Liver (tissue), 9 donors: ENCODE data around the gene KLLN. TPM values are rescaled to one million over a fixed set of nuclear protein-coding genes. Genes with fewer than 3 reads are reported as not detected.

Experiments used
- DNase-seq: peaks from one replicate; pipeline ENCODE4 v3.0.0-alpha.2; 2017; ENCODE audit warnings: low spot score
- H3K27ac ChIP-seq, 2 donors: one replicate each; pipeline ENCODE4 v1.7.0; 2013; ENCODE audit warnings: inconsistent platforms in 2 of 2, low read length in 2 of 2, control low read depth in 1 of 2, low read depth in 1 of 2, mild to moderate bottlenecking in 1 of 2
- H3K27me3 ChIP-seq, 4 donors: one replicate each; pipeline versions ENCODE4 v1.6.1 to v1.7.0; 2013; ENCODE audit warnings: low read length in 3 of 4, inconsistent platforms in 1 of 4, mild to moderate bottlenecking in 1 of 4, moderate library complexity in 1 of 4; ENCODE audit not compliant: control insufficient read depth in 4 of 4, insufficient read depth in 4 of 4
- H3K36me3 ChIP-seq, 4 donors: one replicate each; pipeline versions ENCODE4 v1.6.1 to v1.7.0; 2013; ENCODE audit warnings: low read length in 3 of 4, mild to moderate bottlenecking in 3 of 4, low read depth in 1 of 4, moderate library complexity in 1 of 4; ENCODE audit not compliant: control insufficient read depth in 4 of 4, insufficient read depth in 3 of 4
- H3K4me1 ChIP-seq, 4 donors: one replicate each; pipeline versions ENCODE4 v1.6.1 to v1.7.0; 2013; ENCODE audit warnings: low read length in 3 of 4, mild to moderate bottlenecking in 3 of 4, moderate library complexity in 1 of 4; ENCODE audit not compliant: control insufficient read depth in 4 of 4, insufficient read depth in 4 of 4
- H3K4me3 ChIP-seq, 3 donors: one replicate each; pipeline versions ENCODE4 v1.6.1 to v1.7.0; 2013; ENCODE audit warnings: low read length in 3 of 3, control low read depth in 1 of 3, low read depth in 1 of 3, mild to moderate bottlenecking in 1 of 3
- H3K9ac ChIP-seq, 2 donors: one replicate each; pipeline ENCODE4 v1.7.0; 2013; ENCODE audit warnings: low read length in 2 of 2, mild to moderate bottlenecking in 2 of 2, moderate library complexity in 2 of 2, control low read depth in 1 of 2, low read depth in 1 of 2
- H3K9me3 ChIP-seq, 4 donors: one replicate each; pipeline versions ENCODE4 v1.6.1 to v1.7.0; 2013; ENCODE audit warnings: low read length in 3 of 4; ENCODE audit not compliant: control insufficient read depth in 4 of 4
- EGR1 ChIP-seq, 2 donors: IDR thresholded peaks; 2 replicates each; pipeline ENCODE4 v1.6.1; 2016 to 2018; ENCODE audit warnings: antibody characterized with exemption in 2 of 2, low read depth in 2 of 2
- FOXA2 ChIP-seq: IDR thresholded peaks from 2 replicates; pipeline ENCODE4 v1.6.1; 2016; ENCODE audit warnings: antibody characterized with exemption
- GABPA ChIP-seq, 2 donors: IDR thresholded peaks in 1 of 2; conservative IDR thresholded peaks in 1 of 2; 2 replicates each; pipeline ENCODE4 v1.6.1; 2016; ENCODE audit warnings: antibody characterized with exemption in 2 of 2, mild to moderate bottlenecking in 1 of 2, moderate library complexity in 1 of 2
- HNF4A ChIP-seq, 2 donors: conservative IDR thresholded peaks; 2 replicates each; pipeline ENCODE4 v1.6.1; 2016; ENCODE audit warnings: antibody characterized with exemption in 2 of 2, mild to moderate bottlenecking in 2 of 2
- HNF4G ChIP-seq: IDR thresholded peaks from 2 replicates; pipeline ENCODE4 v1.6.1; 2016; ENCODE audit warnings: antibody characterized with exemption
- JUND ChIP-seq, 2 donors: IDR thresholded peaks; 2 replicates each; pipeline ENCODE4 v1.6.1; 2016; ENCODE audit warnings: antibody characterized with exemption in 2 of 2
- NR2F2 ChIP-seq: IDR thresholded peaks from 2 replicates; pipeline ENCODE4 v1.6.1; 2016; ENCODE audit warnings: antibody characterized with exemption
- RAD21 ChIP-seq, 2 donors: IDR thresholded peaks; 2 replicates each; pipeline ENCODE4 v1.6.1; 2016; ENCODE audit warnings: antibody characterized with exemption in 2 of 2, mild to moderate bottlenecking in 2 of 2
- RXRA ChIP-seq, 2 donors: IDR thresholded peaks; 2 replicates each; pipeline ENCODE4 v1.6.1; 2017 to 2018; ENCODE audit warnings: antibody characterized with exemption in 2 of 2, mild to moderate bottlenecking in 1 of 2
- SP1 ChIP-seq: IDR thresholded peaks from 2 replicates; pipeline ENCODE4 v1.6.1; 2018; ENCODE audit warnings: antibody characterized with exemption, mild to moderate bottlenecking
- TAF1 ChIP-seq: conservative IDR thresholded peaks from 2 replicates; pipeline ENCODE4 v1.6.1; 2016; ENCODE audit warnings: antibody characterized with exemption, mild to moderate bottlenecking
- YY1 ChIP-seq: IDR thresholded peaks from 2 replicates; pipeline ENCODE4 v1.6.1; 2016; ENCODE audit warnings: antibody characterized with exemption, mild to moderate bottlenecking
- WGBS: extraction: QIAGEN DNeasy Blood & Tissue Kit; methylation state at CpG from one replicate; pipeline ENCODE4 v1.1.7; 2013; 5-methylcytosine and 5-hydroxymethylcytosine counted together
- polyA plus RNA-seq, 2 donors: library from polyadenylated mRNA; stranded (reverse) in 1 of 2; unstranded in 1 of 2; fragments of 200-250 nt in 1 of 2; fragments of >200 nt in 1 of 2; fragmentation: Nextera tagmentation in 1 of 2; extraction: Ambion mirVana in 1 of 2; gene quantifications; one replicate each; pipeline versions ENCODE4 v1.2.1 to v1.2.3, GENCODE V29; 2013 to 2015
- total RNA-seq, 2 donors: library from RNA; depleted of rRNA; stranded (reverse); fragments of >200 nt; gene quantifications; one replicate each; pipeline ENCODE4 v1.2.3, GENCODE V29; 2014
- TF ChIP-seq, protein P1 (sequence below): fragments of 150-350 bp; IDR thresholded peaks from 2 replicates; pipeline ENCODE4 v1.5.1; 2017; ENCODE audit warnings: improper control_type of control experiment, low read depth, low read length; ENCODE audit not compliant: missing input control
- TF ChIP-seq, protein P2 (sequence below): IDR thresholded peaks from 2 replicates; pipeline ENCODE4 v1.6.1; 2016; ENCODE audit warnings: antibody characterized with exemption
- TF ChIP-seq, protein P3 (sequence below): IDR thresholded peaks from 2 replicates; pipeline ENCODE4 v1.6.1; 2016; ENCODE audit warnings: antibody characterized with exemption, mild to moderate bottlenecking
- TF ChIP-seq, protein P4 (sequence below): IDR thresholded peaks from 2 replicates; pipeline ENCODE4 v1.6.1; 2016; ENCODE audit warnings: antibody characterized with exemption
- TF ChIP-seq, protein P5 (sequence below): IDR thresholded peaks from 2 replicates; pipeline ENCODE4 v1.6.1; 2016; ENCODE audit warnings: antibody characterized with exemption
- donor health status: healthy.
- donor health status: healthy.
- donor health status: healthy.
- donor health status: healthy.
- donor health status: healthy.

The KLLN gene
- total and polyA plus RNA-seq, 4 donors = 0.17 to 0.42 (median 0.24) TPM

DNA sequence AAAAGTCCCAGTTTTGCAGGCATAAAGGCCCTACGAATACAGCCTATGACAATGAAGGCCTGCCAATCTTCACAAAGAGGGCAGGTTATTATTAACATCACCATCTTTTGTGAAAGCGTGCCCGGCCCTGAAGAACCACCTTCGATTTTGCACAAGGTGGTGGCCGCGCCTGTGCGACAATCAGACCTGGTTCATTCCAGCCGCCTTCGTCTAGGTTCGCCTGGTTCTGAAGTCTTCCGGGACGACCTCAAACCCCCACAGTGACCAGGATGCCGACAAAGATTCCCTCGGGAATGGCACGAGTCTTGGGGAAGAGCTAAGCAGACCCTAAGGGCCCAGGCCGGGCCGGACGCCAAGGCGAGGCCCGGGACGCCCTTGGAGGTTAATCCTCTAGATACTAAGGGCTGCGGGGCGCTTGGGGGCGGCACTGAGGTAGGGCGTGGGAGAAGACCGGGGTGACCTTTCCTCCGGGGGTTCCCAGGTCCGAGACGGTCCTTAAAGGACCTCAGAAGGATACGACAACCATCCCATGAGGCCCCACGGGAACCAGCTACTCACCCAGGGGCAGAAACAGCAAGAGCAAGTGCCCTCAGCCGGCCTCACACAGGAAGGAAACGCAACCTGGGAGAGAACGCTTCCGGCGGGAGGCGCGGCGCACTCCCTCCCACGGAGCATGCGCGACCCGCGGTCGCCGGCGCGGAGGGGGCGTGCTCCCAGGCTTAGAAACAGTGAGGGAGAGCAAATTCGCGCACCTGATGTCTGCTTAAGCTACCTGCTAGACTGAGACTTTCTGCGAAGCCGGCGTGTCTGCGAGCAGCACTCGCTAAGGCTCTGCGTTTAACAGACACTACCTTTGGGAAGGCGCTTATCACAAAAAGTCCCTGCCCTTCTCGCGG, 45.5 kb downstream of the KLLN start, which contains the start of gene ATAD1 (continued):
- TF ChIP-seq, protein P1, sequence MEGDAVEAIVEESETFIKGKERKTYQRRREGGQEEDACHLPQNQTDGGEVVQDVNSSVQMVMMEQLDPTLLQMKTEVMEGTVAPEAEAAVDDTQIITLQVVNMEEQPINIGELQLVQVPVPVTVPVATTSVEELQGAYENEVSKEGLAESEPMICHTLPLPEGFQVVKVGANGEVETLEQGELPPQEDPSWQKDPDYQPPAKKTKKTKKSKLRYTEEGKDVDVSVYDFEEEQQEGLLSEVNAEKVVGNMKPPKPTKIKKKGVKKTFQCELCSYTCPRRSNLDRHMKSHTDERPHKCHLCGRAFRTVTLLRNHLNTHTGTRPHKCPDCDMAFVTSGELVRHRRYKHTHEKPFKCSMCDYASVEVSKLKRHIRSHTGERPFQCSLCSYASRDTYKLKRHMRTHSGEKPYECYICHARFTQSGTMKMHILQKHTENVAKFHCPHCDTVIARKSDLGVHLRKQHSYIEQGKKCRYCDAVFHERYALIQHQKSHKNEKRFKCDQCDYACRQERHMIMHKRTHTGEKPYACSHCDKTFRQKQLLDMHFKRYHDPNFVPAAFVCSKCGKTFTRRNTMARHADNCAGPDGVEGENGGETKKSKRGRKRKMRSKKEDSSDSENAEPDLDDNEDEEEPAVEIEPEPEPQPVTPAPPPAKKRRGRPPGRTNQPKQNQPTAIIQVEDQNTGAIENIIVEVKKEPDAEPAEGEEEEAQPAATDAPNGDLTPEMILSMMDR = no peak
- TF ChIP-seq TAF1 (no peak), FOXA2 (no peak), EGR1 (IDR thresholded peaks at IDR 0.05; ENCODE audit: low read depth in 2 of 2) (peak in 1 of 2 donors; percentile 49), RXRA (IDR thresholded peaks at IDR 0.05) (peak; percentile 58 to 74)

DNA sequence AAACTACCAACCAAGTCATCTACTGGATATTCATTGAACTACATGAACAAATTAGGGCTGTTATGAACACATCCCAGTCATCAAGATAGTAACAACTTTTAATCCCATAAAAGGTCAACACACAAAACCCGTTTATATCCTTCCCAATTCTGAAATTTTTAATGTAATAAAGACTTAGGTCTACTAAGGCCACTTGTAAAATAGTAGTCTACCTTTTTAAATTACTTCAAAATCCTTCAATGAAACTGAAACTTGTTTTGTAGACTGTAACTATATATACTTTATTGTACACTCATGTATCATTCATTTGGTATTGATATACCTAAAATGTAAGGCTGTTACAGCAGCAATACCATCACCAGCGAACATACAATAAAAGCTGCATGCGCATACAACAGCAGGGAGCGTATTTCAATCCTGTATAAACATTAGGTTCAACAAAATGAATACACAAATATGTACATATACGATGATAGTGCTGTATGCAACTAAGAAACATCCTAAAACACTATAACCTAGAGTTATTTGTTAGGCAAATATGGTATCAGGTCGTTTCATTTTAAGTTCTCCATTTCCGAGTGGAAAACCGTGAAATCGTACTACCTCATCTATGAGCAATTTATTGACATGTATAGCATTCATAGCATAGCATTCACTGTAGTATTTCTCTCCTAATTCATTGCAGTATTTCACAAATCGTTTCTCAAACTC, 46.3 kb downstream of the KLLN start:
- Histone ChIP-seq H3K9ac (peak overlapping the region; percentile 73 to 81), H3K36me3 (peaks cover 0 to 4% (median 0%) of the 10 kb centered on the region in 4 donors), H3K27me3 (no peaks in the 10 kb centered on the region), H3K4me3 (peak overlapping the region; percentile 73 to 86 (median 81)), H3K27ac (peak overlapping the region in 1 of 2 donors; percentile 84), H3K9me3 (no peaks in the 10 kb centered on the region), H3K4me1 (peaks cover 0 to 24% (median 12%) of the 10 kb centered on the region in 4 donors)
- TF ChIP-seq, protein P1 = no peak
- TF ChIP-seq RXRA (IDR thresholded peaks at IDR 0.05) = no peak
- no peak for TF ChIP-seq TAF1
- TF ChIP-seq, protein P2, sequence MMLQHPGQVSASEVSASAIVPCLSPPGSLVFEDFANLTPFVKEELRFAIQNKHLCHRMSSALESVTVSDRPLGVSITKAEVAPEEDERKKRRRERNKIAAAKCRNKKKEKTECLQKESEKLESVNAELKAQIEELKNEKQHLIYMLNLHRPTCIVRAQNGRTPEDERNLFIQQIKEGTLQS = no peak
- no peak for TF ChIP-seq YY1
- TF ChIP-seq SP1 = no peak
- no peak for TF ChIP-seq JUND (IDR thresholded peaks at IDR 0.05)
- TF ChIP-seq, protein P3, sequence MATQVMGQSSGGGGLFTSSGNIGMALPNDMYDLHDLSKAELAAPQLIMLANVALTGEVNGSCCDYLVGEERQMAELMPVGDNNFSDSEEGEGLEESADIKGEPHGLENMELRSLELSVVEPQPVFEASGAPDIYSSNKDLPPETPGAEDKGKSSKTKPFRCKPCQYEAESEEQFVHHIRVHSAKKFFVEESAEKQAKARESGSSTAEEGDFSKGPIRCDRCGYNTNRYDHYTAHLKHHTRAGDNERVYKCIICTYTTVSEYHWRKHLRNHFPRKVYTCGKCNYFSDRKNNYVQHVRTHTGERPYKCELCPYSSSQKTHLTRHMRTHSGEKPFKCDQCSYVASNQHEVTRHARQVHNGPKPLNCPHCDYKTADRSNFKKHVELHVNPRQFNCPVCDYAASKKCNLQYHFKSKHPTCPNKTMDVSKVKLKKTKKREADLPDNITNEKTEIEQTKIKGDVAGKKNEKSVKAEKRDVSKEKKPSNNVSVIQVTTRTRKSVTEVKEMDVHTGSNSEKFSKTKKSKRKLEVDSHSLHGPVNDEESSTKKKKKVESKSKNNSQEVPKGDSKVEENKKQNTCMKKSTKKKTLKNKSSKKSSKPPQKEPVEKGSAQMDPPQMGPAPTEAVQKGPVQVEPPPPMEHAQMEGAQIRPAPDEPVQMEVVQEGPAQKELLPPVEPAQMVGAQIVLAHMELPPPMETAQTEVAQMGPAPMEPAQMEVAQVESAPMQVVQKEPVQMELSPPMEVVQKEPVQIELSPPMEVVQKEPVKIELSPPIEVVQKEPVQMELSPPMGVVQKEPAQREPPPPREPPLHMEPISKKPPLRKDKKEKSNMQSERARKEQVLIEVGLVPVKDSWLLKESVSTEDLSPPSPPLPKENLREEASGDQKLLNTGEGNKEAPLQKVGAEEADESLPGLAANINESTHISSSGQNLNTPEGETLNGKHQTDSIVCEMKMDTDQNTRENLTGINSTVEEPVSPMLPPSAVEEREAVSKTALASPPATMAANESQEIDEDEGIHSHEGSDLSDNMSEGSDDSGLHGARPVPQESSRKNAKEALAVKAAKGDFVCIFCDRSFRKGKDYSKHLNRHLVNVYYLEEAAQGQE = no peak
- TF ChIP-seq, protein P4, sequence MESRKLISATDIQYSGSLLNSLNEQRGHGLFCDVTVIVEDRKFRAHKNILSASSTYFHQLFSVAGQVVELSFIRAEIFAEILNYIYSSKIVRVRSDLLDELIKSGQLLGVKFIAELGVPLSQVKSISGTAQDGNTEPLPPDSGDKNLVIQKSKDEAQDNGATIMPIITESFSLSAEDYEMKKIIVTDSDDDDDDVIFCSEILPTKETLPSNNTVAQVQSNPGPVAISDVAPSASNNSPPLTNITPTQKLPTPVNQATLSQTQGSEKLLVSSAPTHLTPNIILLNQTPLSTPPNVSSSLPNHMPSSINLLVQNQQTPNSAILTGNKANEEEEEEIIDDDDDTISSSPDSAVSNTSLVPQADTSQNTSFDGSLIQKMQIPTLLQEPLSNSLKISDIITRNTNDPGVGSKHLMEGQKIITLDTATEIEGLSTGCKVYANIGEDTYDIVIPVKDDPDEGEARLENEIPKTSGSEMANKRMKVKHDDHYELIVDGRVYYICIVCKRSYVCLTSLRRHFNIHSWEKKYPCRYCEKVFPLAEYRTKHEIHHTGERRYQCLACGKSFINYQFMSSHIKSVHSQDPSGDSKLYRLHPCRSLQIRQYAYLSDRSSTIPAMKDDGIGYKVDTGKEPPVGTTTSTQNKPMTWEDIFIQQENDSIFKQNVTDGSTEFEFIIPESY = no peak
- TF ChIP-seq EGR1 (IDR thresholded peaks at IDR 0.05; ENCODE audit: low read depth in 2 of 2) = no peak
- no peak for TF ChIP-seq HNF4A (conservative IDR thresholded peaks at IDR 0.05)
- TF ChIP-seq FOXA2 = no peak
- TF ChIP-seq NR2F2 = no peak
- no peak for TF ChIP-seq HNF4G
- TF ChIP-seq RAD21 (IDR thresholded peaks at IDR 0.05) = no peak
- TF ChIP-seq GABPA (IDR thresholded peaks at IDR 0.05 in 1 of 2, conservative IDR thresholded peaks at IDR 0.05 in 1 of 2) = no peak
- TF ChIP-seq, protein P5, sequence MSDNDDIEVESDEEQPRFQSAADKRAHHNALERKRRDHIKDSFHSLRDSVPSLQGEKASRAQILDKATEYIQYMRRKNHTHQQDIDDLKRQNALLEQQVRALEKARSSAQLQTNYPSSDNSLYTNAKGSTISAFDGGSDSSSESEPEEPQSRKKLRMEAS = no peak
- 22% methylated on average over 10 of the region's 10 CpGs for WGBS
- DNase-seq = no peak
